Effector CD8-positive, alpha-beta T cell (primary cell): ENCODE data around the gene ZNF624.

ENCODE experiments used
- DNase-seq: peaks from one replicate; lab custom pipeline; 2025; lab: John Stamatoyannopoulos, UW

Gene ZNF624

GRCh38 chr17:16593356-16594102 lies 60.1 kb downstream of the ZNF624 start:
- DNase-seq: no peak

GRCh38 chr17:16589097-16589969 lies 64.3 kb downstream of the ZNF624 start:
- DNase-seq: peak; percentile 89

GRCh38 chr17:16585796-16586195 lies 67.9 kb downstream of the ZNF624 start:
- DNase-seq: no peak

- peak; percentile 92 for DNase-seq
Measured at GRCh38 chr17:16584273-16584995, 69.2 kb downstream of the ZNF624 start.

DNA sequence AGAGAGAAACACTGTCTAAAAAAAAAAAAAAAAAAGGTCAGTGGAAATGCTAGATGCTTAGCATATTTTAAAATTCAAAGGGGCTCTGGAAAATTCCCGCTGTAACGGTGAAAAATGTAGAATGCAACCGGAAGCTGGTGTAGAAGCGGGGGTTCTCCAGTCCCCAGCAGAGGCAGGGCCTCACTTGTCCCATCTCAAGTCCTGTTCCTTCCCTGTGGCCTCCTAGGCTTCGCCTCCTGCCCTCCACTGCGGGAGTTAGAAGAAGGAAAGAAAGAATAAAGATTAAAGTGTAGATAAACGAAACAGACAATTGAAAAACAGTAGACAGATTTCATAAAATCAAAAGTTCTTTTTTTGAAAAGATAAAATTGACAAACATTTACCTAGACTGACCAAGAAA lies 69.9 kb downstream of the ZNF624 start:
- no peak for DNase-seq

GRCh38 chr17:16573466-16573865 lies 80.2 kb downstream of the ZNF624 start:
- DNase-seq: no peak
